Suppressor macrophage treated with lipopolysaccharide for 4 hours (primary cell): ENCODE results near the gene BRD8.
"Not testable (repeated sequence)": the region's sequence is repeated elsewhere in the genome, so short reads cannot be mapped to it uniquely, and the experiment has no call there.

Experiments
- DNase-seq: peaks from one replicate; pipeline ENCODE4 v3.0.0-alpha.2; 2020

BRD8 gene

GRCh38 chr5:138178516-138179276 lies at the start of gene BRD8, which contains the start of gene KIF20A:
TSS of gene BRD8 (minus strand) at chr5:138178630. CDS start at chr5:138178614, 16 bp downstream.
TSS of gene KIF20A (plus strand) at chr5:138179112. CDS start at chr5:138179681, 569 bp downstream.
- DNase-seq = peak; percentile 95

DNA sequence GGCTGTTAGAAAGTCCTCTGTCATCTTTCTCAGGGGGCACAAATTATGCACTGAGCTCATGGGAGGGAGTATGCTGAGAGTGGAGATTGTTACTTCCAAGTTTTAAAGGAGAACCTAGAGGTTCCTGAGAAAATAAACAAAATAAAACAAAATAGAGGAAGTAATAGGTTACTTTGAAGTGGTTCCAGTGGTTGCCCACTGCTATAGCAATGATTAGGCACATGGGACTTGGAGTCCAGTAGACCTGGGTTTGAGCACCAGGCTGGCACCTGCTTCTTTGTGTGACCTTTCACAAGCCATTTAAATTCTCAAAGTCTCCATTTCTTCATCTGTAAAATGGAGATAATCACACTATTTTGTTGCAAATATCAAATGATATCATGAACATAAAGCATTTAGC lies 48.5 kb upstream of the BRD8 start:
- DNase-seq = no peak

DNA sequence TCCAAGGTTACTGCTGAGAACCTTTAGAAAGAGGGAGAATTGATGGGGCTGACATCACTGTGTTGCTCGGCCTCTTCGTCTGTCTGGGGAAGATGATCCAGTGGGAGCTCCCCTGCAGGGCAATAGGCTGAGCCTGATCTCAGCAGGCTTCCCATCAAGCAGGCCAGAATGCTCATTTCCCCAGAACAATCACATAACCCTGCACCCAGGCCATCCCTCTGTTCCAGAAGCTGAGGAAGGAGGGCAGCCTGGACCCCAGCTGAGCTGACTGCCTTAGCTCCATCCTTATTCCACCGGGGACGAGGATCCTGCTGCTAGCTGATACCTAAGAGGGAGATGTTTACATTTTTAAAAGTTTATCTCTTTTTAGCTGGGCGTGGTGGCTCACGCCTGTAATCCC lies 46.3 kb upstream of the BRD8 start:
- DNase-seq = no peak

DNA sequence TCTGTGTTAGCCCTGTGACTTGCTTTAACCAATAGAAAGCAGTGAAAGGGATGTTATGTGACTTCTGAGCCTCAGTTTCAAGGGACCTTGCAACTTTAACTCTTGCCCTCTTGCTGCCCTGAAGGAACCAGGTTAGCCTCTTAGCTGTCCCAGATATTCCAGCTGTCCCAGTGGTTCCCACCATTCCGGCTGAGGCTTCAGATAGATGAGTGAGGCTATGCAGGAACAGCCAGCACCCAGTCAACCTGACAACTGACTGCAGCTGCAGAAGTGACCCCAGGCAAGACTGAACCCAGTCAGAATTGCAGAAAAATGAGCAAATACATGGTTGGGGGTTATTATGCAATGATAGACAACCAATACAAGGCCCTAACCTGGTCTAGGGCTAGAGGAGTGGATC lies 45.1 kb upstream of the BRD8 start:
- DNase-seq = no peak

GRCh38 chr5:138216799-138217198 lies 38.4 kb upstream of the BRD8 start:
- no peak for DNase-seq

GRCh38 chr5:138213161-138214029 lies 35.0 kb upstream of the BRD8 start, which contains the start of gene CDC23:
TSS of gene CDC23 (minus strand) at chr5:138213323. CDS start at chr5:138213312, 11 bp downstream.
- DNase-seq = peak; percentile 98

GRCh38 chr5:138212828-138213160 lies 34.4 kb upstream of the BRD8 start:
- peak; percentile 3 for DNase-seq

- DNase-seq = no peak
These were observed 32.6 kb upstream of the BRD8 start for GRCh38 chr5:138210985-138211384.

GRCh38 chr5:138193859-138194258 lies 15.4 kb upstream of the BRD8 start:
- DNase-seq = not testable (repeated sequence)

GRCh38 chr5:138192826-138193225 lies 14.4 kb upstream of the BRD8 start:
- DNase-seq = no peak

DNA sequence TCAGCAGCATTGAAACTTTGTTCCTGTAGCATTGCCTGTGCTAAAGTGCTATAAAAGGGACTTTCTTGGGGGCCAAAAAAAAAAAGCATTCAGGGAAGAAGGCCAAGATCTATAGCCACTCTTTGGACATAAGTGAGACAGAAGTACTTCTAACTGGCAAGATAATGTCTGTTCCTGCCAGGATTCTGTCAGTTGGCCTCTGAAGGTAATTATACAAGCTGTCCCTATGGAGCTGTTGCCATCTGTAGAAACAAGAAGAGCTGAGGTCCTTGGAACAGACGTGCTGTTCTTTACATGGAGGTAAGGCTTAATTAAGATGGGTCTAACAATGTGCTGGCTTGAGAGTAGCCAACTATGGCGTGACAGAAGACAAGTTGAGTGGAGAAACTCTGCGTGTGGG lies 10.2 kb upstream of the BRD8 start:
- DNase-seq = no peak

GRCh38 chr5:138186002-138186447 lies 7.6 kb upstream of the BRD8 start:
- DNase-seq = peak; percentile 25

DNA sequence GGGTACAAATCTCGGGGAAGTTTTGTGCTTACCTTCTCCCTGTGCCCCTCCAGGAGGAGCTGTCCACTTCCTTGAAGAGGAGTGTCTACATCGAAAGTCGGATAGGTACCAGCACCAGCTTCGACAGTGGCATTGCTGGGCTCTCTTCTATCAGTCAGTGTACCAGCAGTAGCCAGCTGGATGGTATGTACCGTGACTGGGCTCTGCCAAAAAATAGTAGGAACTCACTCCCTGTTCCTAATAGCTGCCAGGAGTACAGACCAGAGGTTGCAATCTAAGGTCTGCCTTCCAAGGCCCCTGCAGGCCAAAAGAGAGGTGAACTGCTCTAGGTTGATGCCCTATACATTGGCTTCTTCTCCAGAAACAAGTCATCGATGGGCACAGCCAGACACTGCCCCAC lies 4.4 kb upstream of the BRD8 start:
- no peak for DNase-seq

GRCh38 chr5:138180841-138181240 lies 2.4 kb upstream of the BRD8 start:
- DNase-seq = no peak

- peak; percentile 76 for DNase-seq
These were observed 1.9 kb upstream of the BRD8 start for GRCh38 chr5:138180183-138180782.

DNA sequence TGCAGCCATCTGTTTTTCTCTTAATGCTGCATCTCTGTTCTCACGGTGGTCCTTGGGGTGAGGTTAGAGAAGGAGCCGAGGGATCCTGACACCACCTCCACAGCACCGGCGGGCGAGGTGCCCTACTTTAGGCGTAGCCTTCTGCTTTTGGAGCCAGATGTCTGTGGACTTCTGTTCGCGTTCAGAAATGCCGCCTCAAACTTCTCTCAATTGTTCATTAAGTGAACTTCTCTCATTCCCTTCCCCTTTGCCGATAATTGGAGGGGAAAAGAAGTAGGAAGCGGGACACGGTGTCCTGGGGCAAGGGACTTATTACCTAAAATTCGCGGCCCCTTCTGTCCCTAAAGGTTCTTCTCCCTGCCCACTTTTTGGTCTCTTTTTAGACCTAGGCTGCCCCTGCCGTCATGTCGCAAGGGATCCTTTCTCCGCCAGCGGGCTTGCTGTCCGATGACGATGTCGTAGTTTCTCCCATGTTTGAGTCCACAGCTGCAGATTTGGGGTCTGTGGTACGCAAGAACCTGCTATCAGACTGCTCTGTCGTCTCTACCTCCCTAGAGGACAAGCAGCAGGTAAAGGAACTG lies 937 bp upstream of the BRD8 start:
- DNase-seq = no peak

DNA sequence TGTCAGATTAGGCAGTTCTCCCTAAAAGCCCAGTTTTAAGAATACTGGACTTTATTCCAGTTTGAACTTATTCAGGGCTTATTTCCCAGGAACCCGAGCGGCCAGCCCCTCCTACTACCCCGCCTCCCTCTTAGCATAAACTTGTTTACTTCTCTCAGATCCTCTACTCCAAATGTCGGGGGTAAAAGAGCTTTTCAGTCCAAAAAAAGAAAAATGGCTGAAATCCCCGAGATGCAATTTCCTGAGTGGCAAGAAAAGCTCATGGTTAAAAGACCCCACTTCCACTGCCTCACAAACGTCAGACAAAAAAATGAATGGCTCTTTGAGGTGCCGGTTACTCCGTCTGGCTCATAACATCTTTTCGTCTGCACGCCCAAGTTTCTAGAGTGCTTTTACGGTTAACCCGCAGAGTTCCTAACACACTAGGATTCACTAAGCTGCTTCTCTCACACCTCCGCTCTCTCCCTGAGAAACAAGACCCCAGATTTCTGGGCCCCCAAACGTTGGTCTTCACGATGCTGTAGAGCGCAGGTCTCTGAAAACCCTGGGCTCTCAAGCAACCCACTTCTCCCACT lies 402 bp downstream of the BRD8 start:
- peak; percentile 54 for DNase-seq

DNA sequence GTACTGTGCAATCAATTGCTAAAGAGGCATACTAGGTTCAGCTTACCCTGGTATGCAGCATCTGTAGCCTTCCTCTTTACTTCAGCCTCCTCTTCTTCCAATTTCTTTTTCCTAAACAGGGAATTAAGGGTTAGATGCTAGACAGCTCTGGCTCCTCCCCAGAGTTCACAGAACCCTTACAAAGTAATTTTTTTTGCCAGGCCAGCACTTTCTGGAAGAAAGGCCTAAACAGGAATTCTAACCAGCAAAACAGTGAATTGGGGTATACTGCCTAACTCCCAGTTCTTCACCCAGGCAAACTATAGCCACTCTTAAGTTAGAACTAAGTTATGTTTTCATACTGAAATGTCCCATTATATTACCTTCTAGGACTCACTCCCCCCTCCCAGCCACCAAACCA lies 8.1 kb downstream of the BRD8 start:
- DNase-seq = no peak

- no peak for DNase-seq
These were observed 9.3 kb downstream of the BRD8 start for GRCh38 chr5:138169124-138169523.

- no peak for DNase-seq
These were observed 14.7 kb downstream of the BRD8 start for GRCh38 chr5:138163721-138164120.

DNA sequence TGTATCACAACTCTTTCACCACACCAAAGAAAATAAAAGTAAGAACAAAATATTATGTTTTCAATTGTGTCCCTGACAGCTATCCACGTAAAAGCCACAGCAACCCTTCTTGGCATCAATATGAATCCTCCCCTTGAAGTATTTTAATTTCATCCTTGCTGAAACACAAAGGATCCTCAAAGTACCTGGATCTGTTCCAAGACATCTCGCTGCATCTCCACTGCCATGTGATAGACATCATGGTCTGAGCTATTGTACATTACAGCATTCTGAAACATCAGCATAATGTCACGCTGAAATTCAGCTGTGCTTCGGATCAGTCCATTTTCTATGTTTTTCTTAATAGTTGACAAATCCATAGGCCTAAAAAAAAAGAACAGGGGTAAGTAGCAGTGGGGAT lies 17.7 kb downstream of the BRD8 start:
- no peak for DNase-seq

GRCh38 chr5:138159666-138160065 lies 18.8 kb downstream of the BRD8 start:
- no peak for DNase-seq

GRCh38 chr5:138157626-138158025 lies 20.8 kb downstream of the BRD8 start:
- DNase-seq = no peak
